ENCODE measurements around the gene TEKTIP1. TPM values are rescaled to one million over a fixed set of nuclear protein-coding genes. Genes with fewer than 3 reads are reported as not detected.

TEKTIP1 gene
- total and polyA plus RNA-seq, 2 of the 4 experiments (the other 2 are of a cell fraction): not detected

DNA sequence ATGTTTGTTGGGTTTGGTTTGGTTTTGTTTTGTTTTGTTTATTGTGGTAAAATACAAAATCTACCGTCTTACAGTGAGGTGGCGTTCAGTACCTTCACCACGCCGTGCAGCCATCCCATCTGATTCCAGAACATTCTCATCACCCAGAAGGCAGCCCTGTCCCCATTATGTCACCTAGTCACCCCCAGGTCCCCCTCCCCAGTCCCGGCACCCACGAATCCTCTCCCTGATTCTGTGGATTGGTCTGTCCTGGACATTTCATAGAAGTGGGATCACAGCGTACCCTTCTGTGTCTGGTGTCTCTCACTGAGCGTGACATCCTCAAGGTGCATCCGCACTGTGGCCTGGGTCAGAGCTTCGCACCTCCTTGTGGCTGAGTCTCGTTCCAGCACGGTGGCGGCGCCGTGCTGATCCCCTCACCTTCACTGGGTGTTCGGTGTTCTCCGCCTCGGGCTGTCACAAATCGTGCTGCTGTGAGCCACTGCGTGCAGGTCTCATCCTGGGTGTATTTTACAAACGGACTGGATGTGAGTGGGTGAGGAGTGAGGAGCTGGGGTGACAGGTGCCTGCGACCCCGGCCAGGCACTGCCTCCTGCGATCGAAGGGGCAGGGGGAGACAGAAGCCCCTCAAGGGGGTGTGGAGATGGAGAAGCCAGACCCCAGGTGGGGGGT lies 580 bp upstream of the TEKTIP1 start:
- Histone ChIP-seq H3K9me1 (ENCODE audit: insufficient read depth, low read length) (no peaks in the 10 kb centered on the region), H3K4me1 (ENCODE audit: control insufficient read depth, insufficient read depth, low read length) (no peaks in the 10 kb centered on the region), H3K4me3 (ENCODE audit: insufficient read depth, low read depth, low read length) (no peak overlapping the region), H4K5ac (ENCODE audit: low read depth, low read length) (no peak overlapping the region), H3K23ac (ENCODE audit: low read depth, low read length) (no peak overlapping the region), H3K9ac (ENCODE audit: low read depth, low read length) (no peak overlapping the region), H2BK15ac (ENCODE audit: low read depth, low read length) (no peak overlapping the region), H3K9me3 (ENCODE audit: control insufficient read depth, insufficient read depth, low read length) (no peaks in the 10 kb centered on the region), H3K36me3 (ENCODE audit: control insufficient read depth, insufficient read depth, low read length) (peaks cover 34% of the 10 kb centered on the region), H2AFZ (replicated peaks; ENCODE audit: low read length, poor library complexity) (no peak overlapping the region), H4K91ac (ENCODE audit: insufficient read depth, low read depth, low read length) (no peak overlapping the region), H2AK9ac (replicated peaks; ENCODE audit: low read depth, low read length, poor library complexity) (no peak overlapping the region), H2BK5ac (ENCODE audit: low read depth, low read length, poor library complexity, severe bottlenecking) (no peak overlapping the region), H3K4me2 (ENCODE audit: low read depth, low read length) (no peak overlapping the region), H3K79me1 (ENCODE audit: low read depth in 1 of 2, low read length in 2 of 2) (peaks cover 9 to 31% of the 10 kb centered on the region in 2 experiments; a peak in 3 of 4 replicates), H3K18ac (ENCODE audit: low read depth, low read length) (no peak overlapping the region), H4K20me1 (ENCODE audit: insufficient read depth, low read length) (peaks cover 30% of the 10 kb centered on the region), H2BK120ac (ENCODE audit: low read depth, low read length) (no peak overlapping the region), H3K4ac (ENCODE audit: low read depth, low read length) (no peak overlapping the region), H2AK5ac (ENCODE audit: low read depth, low read length) (no peak overlapping the region), H4K8ac (ENCODE audit: low read depth in 2 of 2, low read length in 2 of 2) (no peak overlapping the region), H3K14ac (replicated peaks; ENCODE audit: low read depth, low read length) (no peak overlapping the region), H3K27ac (ENCODE audit: insufficient read depth, low read length) (no peak overlapping the region), H3K56ac (ENCODE audit: extremely low read depth, insufficient read depth, low read length) (no peak overlapping the region), H2BK20ac (ENCODE audit: low read depth, low read length) (no peak overlapping the region), H3K27me3 (ENCODE audit: control insufficient read depth, insufficient read depth, low read length) (no peaks in the 10 kb centered on the region)
- dilution Hi-C loops (cut with HindIII; ENCODE audit: low sequenced_read_pairs, unreplicated experiment): no loop called here
- ATAC-seq (ENCODE audit: low read depth): 0 out of 2 replicates have a peak, but pooled peaks have one; percentile 7
- CTCF ChIA-PET: no interaction called here
- in situ Hi-C loops (cut with MboI; ENCODE audit: low sequenced_read_pairs): no loop called here
- DNase-seq: no peak
- BruUV-seq (replicated peaks): no TSS peak
- TF ChIP-seq POLR2A (IDR thresholded peaks at IDR 0.05; ENCODE audit: low read depth, low read length) (no peak), MAZ (IDR thresholded peaks at IDR 0.05; ENCODE audit: borderline replicate concordance, low read depth, low read length) (no peak), RCOR1 (IDR thresholded peaks at IDR 0.05; ENCODE audit: insufficient replicate concordance, low read length) (no peak), MAFK (IDR thresholded peaks at IDR 0.05; ENCODE audit: low read depth, low read length) (no peak), FOS (IDR thresholded peaks at IDR 0.05; ENCODE audit: low read depth, low read length) (no peak), CHD1 (IDR thresholded peaks at IDR 0.05; ENCODE audit: low read depth, low read length) (no peak), SMC3 (IDR thresholded peaks at IDR 0.05; ENCODE audit: low read depth, low read length) (no peak), CEBPB (IDR thresholded peaks at IDR 0.05; ENCODE audit: low read depth, low read length) (no peak), BHLHE40 (IDR thresholded peaks at IDR 0.05; ENCODE audit: low read depth, low read length) (no peak)
- TF ChIP-seq, protein P1, sequence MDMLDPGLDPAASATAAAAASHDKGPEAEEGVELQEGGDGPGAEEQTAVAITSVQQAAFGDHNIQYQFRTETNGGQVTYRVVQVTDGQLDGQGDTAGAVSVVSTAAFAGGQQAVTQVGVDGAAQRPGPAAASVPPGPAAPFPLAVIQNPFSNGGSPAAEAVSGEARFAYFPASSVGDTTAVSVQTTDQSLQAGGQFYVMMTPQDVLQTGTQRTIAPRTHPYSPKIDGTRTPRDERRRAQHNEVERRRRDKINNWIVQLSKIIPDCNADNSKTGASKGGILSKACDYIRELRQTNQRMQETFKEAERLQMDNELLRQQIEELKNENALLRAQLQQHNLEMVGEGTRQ (IDR thresholded peaks at IDR 0.05; ENCODE audit: low read depth, low read length): no peak
- 90% methylated on average over 8 of the region's 25 CpGs; no CpG with 5 or more reads in 1 of the 2 experiments for WGBS, 2 experiments (ENCODE audit: extremely low coverage in 2 of 2, insufficient read length in 1 of 2)
- intact Hi-C loops (cut with micrococcal nuclease): no loop called here
- POLR2A ChIA-PET (ENCODE audit: unreplicated experiment): no interaction called here

Data from IMR-90 (cell line).